Thoracic aorta (tissue), 2 donors: Measurements from ENCODE around the gene PDE4D. TPM values are rescaled to one million over a fixed set of nuclear protein-coding genes. Genes with fewer than 3 reads are reported as not detected.

Experiments used
- ATAC-seq: fragments of 150-250 bp; one replicate; pipeline ENCODE4 v1.8.0; 2017; ENCODE audit warnings: low read depth; ENCODE audit not compliant: insufficient number of reproducible peaks, low FRiP score
- DNase-seq: peaks from one replicate; pipeline ENCODE4 v3.0.0-alpha.2; 2020; ENCODE audit warnings: low spot score
- H3K27ac ChIP-seq, 2 donors: fragments of 200-600 bp; sonication (generic); 1 replicate in 1 of 2; 2 replicates in 1 of 2; pipeline ENCODE4 v1.5.1; 2016; ENCODE audit warnings: mild to moderate bottlenecking in 2 of 2, moderate library complexity in 2 of 2
- H3K27me3 ChIP-seq: fragments of 200-600 bp; sonication (generic); replicated peaks from 2 replicates; pipeline ENCODE4 v1.6.0; 2016; ENCODE audit warnings: mild to moderate bottlenecking; ENCODE audit not compliant: insufficient read depth
- H3K36me3 ChIP-seq: fragments of 200-600 bp; sonication (generic); one replicate; pipeline ENCODE4 v1.5.1; 2016
- H3K4me1 ChIP-seq, 2 donors: fragments of 200-600 bp; sonication (generic); 1 replicate in 1 of 2; 2 replicates in 1 of 2; pipeline versions ENCODE4 v1.5.1 to v1.6.0; 2016; ENCODE audit warnings: low read depth in 2 of 2, mild to moderate bottlenecking in 1 of 2; ENCODE audit not compliant: control insufficient read depth in 1 of 2
- H3K4me3 ChIP-seq: fragments of 200-600 bp; sonication (generic); 2 replicates; pipeline ENCODE4 v1.5.1; 2016; ENCODE audit warnings: mild to moderate bottlenecking
- H3K9me3 ChIP-seq: fragments of 200-600 bp; sonication (generic); 2 replicates; pipeline ENCODE4 v1.5.1; 2016
- CTCF ChIP-seq: fragments of 200-600 bp; sonication (generic); IDR thresholded peaks from one replicate; pipeline ENCODE4 v1.5.1; 2019; ENCODE audit warnings: antibody characterized with exemption
- total RNA-seq, 2 donors: library from RNA; depleted of rRNA; stranded (reverse); fragments of >200 nt; gene quantifications; one replicate each; pipeline versions ENCODE4 v1.1.0 to v1.2.3, GENCODE V29; 2016

The PDE4D gene
- 10 to 100 TPM; 34.0 to 85.8 TPM for total RNA-seq

DNA sequence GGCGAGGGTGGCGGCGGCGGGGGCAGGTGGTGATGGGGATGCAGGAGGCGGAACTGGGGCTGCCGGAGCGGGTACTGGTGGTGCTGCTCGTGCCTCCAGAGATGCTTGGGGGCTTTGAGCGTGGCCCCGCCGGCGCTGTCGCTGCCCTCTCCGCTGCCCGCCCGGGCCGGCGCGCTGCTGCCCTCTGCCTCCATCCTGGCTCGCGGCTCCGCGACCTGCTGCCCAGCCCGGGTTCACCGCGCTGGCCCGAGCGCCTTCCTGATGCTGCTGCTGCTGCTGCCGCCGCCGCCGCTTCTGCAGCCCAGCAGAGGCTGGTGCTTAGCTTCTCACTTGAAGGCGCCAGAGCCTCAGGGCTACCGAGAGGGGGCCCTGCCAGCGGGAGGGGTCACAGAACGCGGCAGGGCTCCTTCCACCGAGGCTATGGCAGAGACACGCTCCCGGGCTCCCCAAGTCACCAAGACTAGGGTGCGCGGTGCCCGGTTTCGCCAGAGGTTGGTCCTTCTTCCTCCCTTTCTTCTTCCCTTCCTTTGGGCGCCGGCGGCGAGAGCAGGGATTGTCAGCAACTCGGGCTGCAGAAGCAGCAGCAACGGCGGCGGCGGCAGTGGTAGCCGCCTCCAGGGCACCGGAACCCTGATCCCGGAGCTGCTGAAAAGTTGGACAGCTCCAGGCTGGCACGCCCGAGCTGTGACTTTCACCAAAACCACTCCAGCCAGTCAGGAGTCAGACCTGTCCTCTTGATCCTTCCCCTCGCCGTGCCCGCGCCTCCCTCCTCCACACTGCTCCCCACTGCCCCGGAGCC, at the start of gene PDE4D:
TSS of gene PDE4D (minus strand) at position 298 of the 799 bp plus-strand sequence.
- H3K4me3 ChIP-seq, result peak within 1 kb of the TSS; percentile 71
- peaks cover 0 to 22% of the 10 kb centered on the region in 2 donors for H3K4me1 ChIP-seq
- no peaks in the 10 kb centered on the region for H3K9me3 ChIP-seq
- H3K36me3 ChIP-seq, result no peaks in the 10 kb centered on the region
- no peak for TF ChIP-seq CTCF
- ATAC-seq, result peak; percentile 37
- no peaks in the 10 kb centered on the region for H3K27me3 ChIP-seq
- H3K27ac ChIP-seq, result no peak within 1 kb of the TSS
- peak; percentile 8 for DNase-seq

DNA sequence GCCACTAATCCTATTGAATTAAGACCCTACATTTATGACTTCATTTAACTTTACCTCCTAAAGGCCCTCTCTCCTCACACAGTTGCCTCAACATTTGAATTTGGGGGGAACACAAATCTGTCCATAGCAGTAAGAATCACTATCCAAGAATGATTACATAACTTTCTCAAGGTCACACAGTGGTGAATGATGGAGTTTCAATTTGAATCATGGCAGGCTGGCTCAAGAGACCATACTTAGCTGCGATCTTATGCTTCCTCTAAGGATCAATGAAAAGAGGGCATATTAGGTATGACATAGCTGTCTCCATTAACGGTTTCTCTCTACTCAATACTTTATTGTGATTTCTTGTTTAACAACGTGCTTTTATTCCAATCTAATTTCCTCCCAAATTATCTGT, 44.1 kb upstream of the PDE4D start:
- Histone ChIP-seq H3K27me3 (no peaks in the 10 kb centered on the region), H3K4me3 (no peak overlapping the region), H3K9me3 (no peaks in the 10 kb centered on the region), H3K27ac (no peak overlapping the region), H3K36me3 (no peaks in the 10 kb centered on the region), H3K4me1 (no peaks in the 10 kb centered on the region)
- no peak for ATAC-seq
- no peak for TF ChIP-seq CTCF
- DNase-seq, result no peak

GRCh38 chr5:59923465-59923864, 29.9 kb upstream of the PDE4D start:
- H3K27me3 ChIP-seq, result no peaks in the 10 kb centered on the region
- ATAC-seq, result no peak
- no peak for TF ChIP-seq CTCF

GRCh38 chr5:59922220-59922619, 28.7 kb upstream of the PDE4D start:
- ATAC-seq (no peak), DNase-seq (no peak)
- H3K27me3 ChIP-seq, result no peaks in the 10 kb centered on the region
- no peak overlapping the region for H3K27ac ChIP-seq
- no peaks in the 10 kb centered on the region for H3K4me1 ChIP-seq
- TF ChIP-seq CTCF, result no peak
- no peak overlapping the region for H3K4me3 ChIP-seq
- H3K36me3 ChIP-seq, result no peaks in the 10 kb centered on the region
- H3K9me3 ChIP-seq, result no peaks in the 10 kb centered on the region

More at GRCh38 chr5:59923465-59923864, 29.9 kb upstream of the PDE4D start:
- Histone ChIP-seq H3K27ac (no peak overlapping the region), H3K9me3 (no peaks in the 10 kb centered on the region), H3K4me1 (no peaks in the 10 kb centered on the region), H3K36me3 (no peaks in the 10 kb centered on the region), H3K4me3 (no peak overlapping the region)
- no peak for DNase-seq

GRCh38 chr5:59921816-59922215, 28.3 kb upstream of the PDE4D start:
- Histone ChIP-seq H3K27ac (no peak overlapping the region), H3K36me3 (no peaks in the 10 kb centered on the region), H3K9me3 (no peaks in the 10 kb centered on the region), H3K4me3 (no peak overlapping the region), H3K27me3 (no peaks in the 10 kb centered on the region), H3K4me1 (no peaks in the 10 kb centered on the region)
- DNase-seq, result no peak
- no peak for ATAC-seq
- TF ChIP-seq CTCF, result no peak
